Upper lobe of left lung (tissue), 6 donors: ENCODE data around the gene DDIT3. TPM values are rescaled to one million over a fixed set of nuclear protein-coding genes. Genes with fewer than 3 reads are reported as not detected.

Experiments used
- ATAC-seq, 2 donors: fragments of 200-7000 bp; cut with Tn5 transposase; one replicate each; pipeline ENCODE4 v1.9.1; 2022; ENCODE audit warnings: mild to moderate bottlenecking in 2 of 2, moderate library complexity in 2 of 2; ENCODE audit not compliant: low FRiP score in 2 of 2
- DNase-seq, 2 donors: peaks; one replicate each; pipeline ENCODE4 v3.0.0-alpha.2; 2019 to 2020
- H3K27ac ChIP-seq, 4 donors: fragments of 200-600 bp; sonication (generic); one replicate each; pipeline ENCODE4 v1.5.1; 2016 to 2019
- H3K27me3 ChIP-seq, 4 donors: fragments of 200-600 bp; sonication (generic); one replicate each; pipeline ENCODE4 v1.5.1; 2017 to 2019
- H3K36me3 ChIP-seq, 4 donors: fragments of 200-600 bp; sonication (generic); one replicate each; pipeline ENCODE4 v1.5.1; 2016 to 2019
- H3K4me1 ChIP-seq, 4 donors: fragments of 200-600 bp; sonication (generic); one replicate each; pipeline ENCODE4 v1.5.1; 2018 to 2019
- H3K4me3 ChIP-seq, 4 donors: fragments of 200-600 bp; sonication (generic); one replicate each; pipeline ENCODE4 v1.5.1; 2017 to 2019; ENCODE audit warnings: mild to moderate bottlenecking in 2 of 4, moderate library complexity in 1 of 4
- H3K9me3 ChIP-seq, 4 donors: fragments of 200-600 bp; sonication (generic); one replicate each; pipeline ENCODE4 v1.5.1; 2018 to 2019
- CTCF ChIP-seq, 6 experiments: fragments of 450-650 bp in 4 of 6; fragments of 200-600 bp in 2 of 6; sonication (generic) in 2 of 6; IDR thresholded peaks; one replicate each; pipeline ENCODE4 v1.5.1; 2016 to 2019; ENCODE audit warnings: antibody characterized with exemption in 6 of 6
- EP300 ChIP-seq, 4 donors: sonication (generic); formaldehyde crosslinking; IDR thresholded peaks; one replicate each; pipeline ENCODE4 v1.5.1; 2017; ENCODE audit warnings: antibody characterized with exemption in 4 of 4, control low read depth in 2 of 4
- POLR2A ChIP-seq, 4 donors: fragments of 450-650 bp; IDR thresholded peaks; one replicate each; pipeline ENCODE4 v1.5.1; 2016 to 2017; ENCODE audit warnings: antibody characterized with exemption in 4 of 4, mild to moderate bottlenecking in 2 of 4
- POLR2AphosphoS5 ChIP-seq, 2 donors: sonication (generic); formaldehyde crosslinking; IDR thresholded peaks; one replicate each; pipeline ENCODE4 v1.5.1; 2017; ENCODE audit warnings: antibody characterized with exemption in 2 of 2
- WGBS, 2 donors: methylation state at CpG; one replicate each; pipeline ENCODE4 v1.1.5; 2017 to 2018; 5-methylcytosine and 5-hydroxymethylcytosine counted together
- total RNA-seq, 6 donors: library from RNA; depleted of rRNA in 4 of 6; stranded (reverse); fragments of >200 nt in 4 of 6; gene quantifications; one replicate each; pipeline versions ENCODE4 v1.1.0 to v1.2.1, GENCODE V29; 2016 to 2021
- donor health status: DM: no; HTN: no; CAD: no; lungs with moderate emphysema.
- donor health status: DM: no; HTN: yes; CAD: no; lungs with severe emphysema.

DDIT3 gene
- total RNA-seq, 6 donors from 2014 or later: 26.1 to 45.1 (median 33.1) TPM

GRCh38 chr12:57543581-57543980 lies 23.3 kb upstream of the DDIT3 start:
- 77 to 88% methylated on average over 2 of the region's 2 CpGs for WGBS, 2 donors
- no peak for ATAC-seq
- no peaks in the 10 kb centered on the region for H3K9me3 ChIP-seq

GRCh38 chr12:57541717-57542116 lies 21.4 kb upstream of the DDIT3 start:
- Histone ChIP-seq H3K36me3 (peaks cover 0 to 60% (median 18%) of the 10 kb centered on the region in 4 donors), H3K27me3 (no peaks in the 10 kb centered on the region), H3K9me3 (no peaks in the 10 kb centered on the region), H3K27ac (no peak overlapping the region), H3K4me3 (no peak overlapping the region), H3K4me1 (peaks cover 19 to 29% (median 21%) of the 10 kb centered on the region in 4 donors)
- ATAC-seq: no peak
- TF ChIP-seq EP300 (IDR thresholded peaks at IDR 0.05) (no peak), CTCF (IDR thresholded peaks at IDR 0.05) (no peak), POLR2AphosphoS5 (IDR thresholded peaks at IDR 0.05) (no peak), POLR2A (IDR thresholded peaks at IDR 0.05) (no peak)
- DNase-seq: no peak
- 86 to 89% methylated on average over 2 of the region's 2 CpGs for WGBS, 2 donors

More at GRCh38 chr12:57543581-57543980, 23.3 kb upstream of the DDIT3 start:
- Histone ChIP-seq H3K27me3 (no peaks in the 10 kb centered on the region), H3K4me3 (no peak overlapping the region), H3K36me3 (peaks cover 0 to 43% (median 10%) of the 10 kb centered on the region in 4 donors), H3K27ac (no peak overlapping the region), H3K4me1 (peaks cover 19 to 35% (median 24%) of the 10 kb centered on the region in 4 donors)
- no peak for DNase-seq
- TF ChIP-seq CTCF (IDR thresholded peaks at IDR 0.05): no peak
- no peak for TF ChIP-seq POLR2AphosphoS5 (IDR thresholded peaks at IDR 0.05)
- no peak for TF ChIP-seq EP300 (IDR thresholded peaks at IDR 0.05)
- TF ChIP-seq POLR2A (IDR thresholded peaks at IDR 0.05): no peak

GRCh38 chr12:57541001-57541400 lies 20.7 kb upstream of the DDIT3 start:
- H3K36me3 ChIP-seq: peaks cover 0 to 60% (median 18%) of the 10 kb centered on the region in 4 donors
- no peak for TF ChIP-seq POLR2A (IDR thresholded peaks at IDR 0.05)
- TF ChIP-seq CTCF (IDR thresholded peaks at IDR 0.05): no peak
- TF ChIP-seq EP300 (IDR thresholded peaks at IDR 0.05): no peak
- TF ChIP-seq POLR2AphosphoS5 (IDR thresholded peaks at IDR 0.05): no peak
- ATAC-seq: no peak
- H3K4me3 ChIP-seq: no peak overlapping the region
- H3K27me3 ChIP-seq: no peaks in the 10 kb centered on the region
- no peak overlapping the region for H3K27ac ChIP-seq
- H3K4me1 ChIP-seq: peaks cover 14 to 23% (median 19%) of the 10 kb centered on the region in 4 donors
- no peak for DNase-seq
- WGBS, 2 donors: 48 to 71% methylated on average over 2 of the region's 2 CpGs
- no peaks in the 10 kb centered on the region for H3K9me3 ChIP-seq

- DNase-seq (no peak), ATAC-seq (no peak)
- H3K27me3 ChIP-seq: no peaks in the 10 kb centered on the region
- H3K4me1 ChIP-seq: peaks cover 0 to 7% (median 6%) of the 10 kb centered on the region in 4 donors
- no peak overlapping the region for H3K27ac ChIP-seq
- 70 to 71% methylated on average over 5 of the region's 5 CpGs for WGBS, 2 donors
- TF ChIP-seq POLR2AphosphoS5 (IDR thresholded peaks at IDR 0.05) (no peak), EP300 (IDR thresholded peaks at IDR 0.05) (no peak), POLR2A (IDR thresholded peaks at IDR 0.05) (no peak), CTCF (IDR thresholded peaks at IDR 0.05) (no peak)
- peaks cover 6 to 76% (median 27%) of the 10 kb centered on the region in 4 donors for H3K36me3 ChIP-seq
- H3K4me3 ChIP-seq: no peak overlapping the region
- H3K9me3 ChIP-seq: no peaks in the 10 kb centered on the region
These were observed 18.9 kb upstream of the DDIT3 start for GRCh38 chr12:57539134-57539768.

GRCh38 chr12:57536597-57536942 lies 16.3 kb upstream of the DDIT3 start:
- no peak for TF ChIP-seq EP300 (IDR thresholded peaks at IDR 0.05)
- TF ChIP-seq POLR2AphosphoS5 (IDR thresholded peaks at IDR 0.05): no peak
- no peak for TF ChIP-seq POLR2A (IDR thresholded peaks at IDR 0.05)
- no peak for TF ChIP-seq CTCF (IDR thresholded peaks at IDR 0.05)
- no peaks in the 10 kb centered on the region for H3K9me3 ChIP-seq
- 100% methylated on average over 1 of the region's 1 CpG for WGBS, 2 donors

More at GRCh38 chr12:57536597-57536942, 16.3 kb upstream of the DDIT3 start:
- Histone ChIP-seq H3K4me3 (no peak overlapping the region), H3K27me3 (no peaks in the 10 kb centered on the region), H3K36me3 (peaks cover 21 to 89% (median 48%) of the 10 kb centered on the region in 4 donors), H3K27ac (no peak overlapping the region), H3K4me1 (peaks cover 0 to 5% (median 0%) of the 10 kb centered on the region in 4 donors)
- no peak for ATAC-seq
- DNase-seq: no peak
